GM19463 (cell line): ENCODE data around the gene RBM10.
A peak's percentile ranks its signal among the peaks of the same experiment; 100 is the strongest.

Source experiments
- ATAC-seq: cut with Tn5 transposase; IDR thresholded peaks from one replicate; pipeline ENCODE4 v1.9.1; 2021; ENCODE audit warnings: mild to moderate bottlenecking, moderate library complexity; ENCODE audit not compliant: unreplicated experiment

Gene RBM10

DNA sequence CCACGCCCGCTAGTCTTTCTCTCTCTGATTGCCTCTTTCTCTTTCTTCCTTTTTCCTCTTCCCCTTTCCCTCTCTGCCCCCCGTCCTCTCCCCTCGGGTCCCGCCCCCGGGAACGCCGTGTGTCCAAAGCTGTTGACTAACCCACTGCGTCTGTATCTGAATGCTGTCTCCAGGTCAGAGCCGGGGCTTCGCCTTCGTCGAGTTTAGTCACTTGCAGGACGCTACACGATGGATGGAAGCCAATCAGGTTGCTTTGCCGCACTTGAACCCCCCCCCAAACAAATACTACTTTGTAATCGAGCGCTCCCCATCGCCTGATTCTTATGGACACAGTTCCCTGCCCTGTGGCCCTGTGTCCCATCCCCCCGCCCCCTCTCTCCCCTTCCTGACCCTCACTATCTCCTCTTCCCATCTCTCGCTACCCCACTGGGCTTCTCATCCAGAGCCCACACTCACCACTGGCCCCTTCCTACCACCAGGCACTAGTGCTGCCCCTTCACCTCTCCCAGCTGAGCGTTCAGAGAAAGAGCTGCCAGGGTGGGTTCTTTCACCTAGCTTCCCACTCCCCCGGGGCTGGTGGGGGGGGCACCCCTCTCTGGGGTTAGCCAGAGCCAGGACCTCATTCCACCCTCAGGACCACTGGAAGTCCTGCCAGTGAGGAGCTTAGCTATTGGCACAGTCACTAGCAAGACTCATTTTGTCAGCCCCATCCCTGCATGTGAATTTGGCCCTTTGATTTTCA lies 30.0 kb downstream of the RBM10 start:
- ATAC-seq: no peak

GRCh38 chrX:47175588-47175980 lies 30.6 kb downstream of the RBM10 start:
- ATAC-seq: no peak

DNA sequence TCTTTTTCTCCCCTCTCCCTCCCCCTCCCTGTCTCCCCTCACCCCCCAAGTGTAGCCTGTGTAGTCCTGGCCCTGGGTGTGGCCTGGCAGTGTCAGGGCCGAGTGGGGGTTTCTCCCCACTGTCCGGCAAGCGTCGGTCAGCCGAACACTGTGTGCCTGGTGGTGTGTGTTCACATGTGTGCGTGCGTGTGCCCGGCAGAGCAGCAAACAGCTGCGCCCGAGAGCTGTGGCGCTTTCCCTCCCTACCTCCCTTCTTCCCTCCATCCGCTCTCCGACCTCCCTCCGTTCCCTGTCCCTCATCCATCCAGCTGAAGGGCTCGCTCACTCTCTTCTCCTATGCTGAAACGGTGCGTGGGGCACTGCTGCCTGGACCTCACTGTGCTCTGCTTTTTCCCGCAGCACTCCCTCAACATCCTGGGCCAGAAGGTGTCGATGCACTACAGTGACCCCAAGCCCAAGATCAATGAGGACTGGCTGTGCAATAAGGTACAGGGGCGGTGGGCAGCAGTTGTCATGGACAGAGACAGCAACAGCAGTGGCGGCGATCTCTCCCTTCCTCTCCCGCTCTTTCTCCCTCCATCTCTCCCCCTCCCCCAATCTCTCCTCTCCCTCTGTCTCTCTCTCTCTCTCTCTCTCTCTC lies 31.2 kb downstream of the RBM10 start:
- no peak for ATAC-seq

DNA sequence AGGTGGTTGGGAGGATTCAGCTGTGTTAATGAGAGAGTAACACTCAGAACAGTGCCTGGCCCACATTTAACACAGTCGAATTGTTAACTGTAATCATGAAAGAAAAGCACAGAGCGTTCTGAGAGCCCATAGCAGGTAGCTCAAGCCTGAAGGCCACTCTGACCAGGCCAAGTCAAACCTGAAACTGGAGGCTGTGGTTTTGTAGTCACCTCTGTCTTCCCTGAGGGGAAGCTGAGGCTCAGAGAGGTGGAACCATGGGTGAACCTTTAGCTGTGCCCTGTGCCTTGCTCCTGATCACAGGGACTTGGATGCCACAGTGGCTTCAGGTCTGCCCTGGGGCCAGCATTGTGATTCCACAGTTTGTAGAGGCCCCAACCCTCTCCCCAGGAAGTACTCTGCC lies 32.1 kb downstream of the RBM10 start:
- ATAC-seq: no peak

GRCh38 chrX:47178337-47178736 lies 33.3 kb downstream of the RBM10 start:
- ATAC-seq: no peak

DNA sequence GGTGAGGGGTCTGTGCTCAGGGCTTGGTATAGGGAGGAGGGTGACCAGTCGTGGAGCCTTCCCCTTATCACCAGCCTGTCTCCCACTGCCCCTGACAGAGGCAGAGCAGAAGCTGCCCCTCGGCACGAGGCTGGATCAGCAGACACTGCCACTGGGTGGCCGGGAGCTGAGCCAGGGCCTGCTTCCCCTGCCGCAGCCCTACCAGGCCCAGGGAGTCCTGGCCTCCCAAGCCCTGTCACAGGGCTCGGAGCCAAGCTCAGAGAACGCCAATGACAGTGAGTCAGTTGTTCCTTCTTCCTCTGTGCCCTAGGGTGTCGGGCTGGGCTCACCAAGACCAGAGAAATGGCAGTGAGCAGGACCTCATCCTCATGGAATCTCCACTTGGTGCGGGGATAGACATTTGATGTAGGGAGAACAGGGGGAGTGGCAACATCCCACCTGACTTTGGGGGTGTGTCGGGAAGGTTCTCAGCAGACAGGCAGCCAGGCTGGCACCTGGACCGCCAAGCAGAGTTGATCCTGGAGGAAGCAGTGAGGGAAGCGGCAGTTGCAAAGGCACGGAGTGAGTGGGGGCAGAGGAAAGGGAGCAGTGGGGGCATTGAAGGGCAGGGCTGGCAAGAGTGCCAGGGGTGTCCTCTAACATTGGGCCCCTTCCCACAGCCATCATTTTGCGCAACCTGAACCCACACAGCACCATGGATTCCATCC lies 34.4 kb downstream of the RBM10 start:
- no peak for ATAC-seq

- no peak for ATAC-seq
Observed at GRCh38 chrX:47179928-47180255, 34.9 kb downstream of the RBM10 start.

DNA sequence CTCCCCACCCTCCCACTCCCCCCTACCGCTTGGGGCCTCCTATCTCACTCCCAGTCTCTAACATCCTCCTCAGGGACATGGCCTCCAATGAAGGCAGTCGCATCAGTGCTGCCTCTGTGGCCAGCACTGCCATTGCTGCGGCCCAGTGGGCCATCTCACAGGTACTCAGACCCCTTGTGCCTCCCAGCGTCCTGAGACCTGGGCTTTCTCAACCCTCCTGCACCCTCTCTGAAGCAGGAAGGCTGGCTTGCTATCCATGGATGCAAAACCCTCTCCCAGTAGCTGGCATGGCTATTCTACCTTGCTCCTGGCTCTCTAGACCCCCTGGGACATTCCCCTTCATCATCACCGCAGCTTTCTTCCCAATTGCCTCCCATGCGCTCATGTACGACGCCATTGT lies 35.3 kb downstream of the RBM10 start:
- no peak for ATAC-seq

- no peak for ATAC-seq
Observed at GRCh38 chrX:47181301-47181700, 36.3 kb downstream of the RBM10 start.

DNA sequence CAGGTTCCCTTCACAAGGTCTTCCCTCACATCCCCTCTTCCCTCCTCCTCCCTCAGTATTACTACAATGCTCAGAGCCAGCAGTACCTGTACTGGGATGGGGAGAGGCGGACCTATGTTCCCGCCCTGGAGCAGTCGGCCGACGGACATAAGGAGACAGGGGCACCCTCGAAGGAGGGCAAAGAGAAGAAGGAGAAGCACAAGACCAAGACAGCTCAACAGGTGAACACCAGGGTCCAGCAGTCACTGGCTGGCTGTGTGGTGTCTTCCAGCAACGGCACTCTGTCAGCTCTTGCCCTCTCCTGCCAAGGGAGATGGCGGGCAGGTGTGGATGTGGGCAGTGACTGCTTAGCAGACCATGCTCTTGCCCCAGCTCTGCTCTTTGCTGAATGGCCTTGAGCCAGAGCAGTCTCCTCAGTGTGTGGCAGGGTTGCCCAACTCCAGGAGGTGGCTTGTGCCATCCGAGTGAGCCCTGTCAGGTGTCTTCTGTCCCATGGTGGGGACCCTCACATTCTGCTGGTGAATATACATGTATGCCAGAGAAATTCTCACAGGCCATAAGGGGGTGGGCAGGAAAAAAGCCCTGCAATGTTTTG lies 37.2 kb downstream of the RBM10 start:
- no peak for ATAC-seq

DNA sequence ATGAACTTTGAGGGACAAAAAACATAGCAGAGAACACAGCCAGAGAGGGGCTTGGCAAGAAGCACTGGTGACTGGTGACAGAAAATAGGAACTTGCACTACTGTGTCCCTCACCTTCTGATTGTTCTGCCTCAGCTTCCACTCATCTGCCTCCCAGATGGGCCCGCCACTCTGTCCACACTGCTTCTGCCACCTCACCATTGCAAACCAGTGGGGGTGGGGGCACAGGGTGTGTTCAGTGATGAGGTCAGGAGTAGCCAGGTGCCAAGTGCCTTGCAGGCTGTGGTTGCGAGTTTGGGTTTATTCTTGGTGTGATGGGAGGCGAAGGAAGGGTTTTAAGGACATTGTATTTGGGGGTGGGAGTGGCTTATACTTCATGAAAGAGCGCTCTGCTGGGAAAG lies 39.5 kb downstream of the RBM10 start:
- ATAC-seq: no peak

- no peak for ATAC-seq
Observed at GRCh38 chrX:47185241-47185640, 40.2 kb downstream of the RBM10 start.

- ATAC-seq: no peak
Observed at GRCh38 chrX:47186096-47186740, 41.2 kb downstream of the RBM10 start.

- ATAC-seq: no peak
Observed at GRCh38 chrX:47187106-47187677, 42.2 kb downstream of the RBM10 start.

GRCh38 chrX:47189906-47190305 lies 44.9 kb downstream of the RBM10 start:
- ATAC-seq: no peak

- ATAC-seq: peak; percentile 56
Observed at GRCh38 chrX:47190445-47191269, 45.6 kb downstream of the RBM10 start.

- no peak for ATAC-seq
Observed at GRCh38 chrX:47191331-47191730, 46.3 kb downstream of the RBM10 start.

GRCh38 chrX:47191806-47192401 lies 46.9 kb downstream of the RBM10 start:
- ATAC-seq: no peak

DNA sequence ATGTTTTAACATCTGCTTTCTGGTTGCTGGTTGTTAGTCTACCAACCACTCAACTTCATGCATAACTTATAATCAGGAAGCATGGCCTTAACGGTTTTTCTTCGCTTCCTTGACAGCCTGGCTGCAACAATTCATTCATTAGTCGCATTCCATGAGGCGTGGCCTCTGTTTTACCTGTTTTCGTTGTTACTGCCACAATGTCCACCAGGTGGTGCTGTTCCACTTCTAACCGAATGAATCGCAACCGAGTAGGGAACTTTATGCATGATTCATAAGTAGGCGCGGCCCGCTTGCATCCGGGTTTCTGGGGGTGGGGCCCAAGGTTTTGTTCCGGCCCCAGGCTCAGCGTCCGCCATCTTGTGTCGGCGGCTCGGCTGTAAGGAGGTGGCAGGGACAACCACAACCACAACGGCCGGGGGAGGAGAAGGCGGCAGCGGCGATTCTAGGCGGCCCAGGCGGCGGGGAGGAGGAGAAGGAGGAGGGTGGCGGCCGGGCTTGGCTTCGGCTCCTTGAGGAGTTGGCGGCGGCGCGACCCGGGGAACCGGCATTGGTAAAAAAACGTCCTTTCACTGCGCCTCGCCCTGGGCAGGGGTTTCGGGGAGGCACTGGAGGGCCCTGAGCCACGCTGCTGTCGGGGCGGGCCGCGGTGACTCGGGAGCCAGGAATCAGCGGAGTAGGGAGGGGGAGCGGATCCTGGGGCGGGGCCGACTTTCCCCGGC lies 48.6 kb downstream of the RBM10 start, which contains the start of gene UBA1:
TSS of gene UBA1 (plus strand) at position 355 of the 719 bp plus-strand sequence. CDS start 4,974 bp downstream, outside the sequence.
- ATAC-seq: peak; percentile 75
